ENCODE measurements around the gene SKI.
"Not testable (repeated sequence)": the region's sequence is repeated elsewhere in the genome, so short reads cannot be mapped to it uniquely, and the experiment has no call there.

SKI gene

GRCh38 chr1:2259668-2260402, 31.7 kb downstream of the SKI start:
- in situ Hi-C loops (cut with HindIII; ENCODE audit: low sequenced_read_pairs), result no loop called here
- DNase-seq (ENCODE audit: low read depth, low spot score), result no peak
- no peak overlapping the region for H3K4me3 ChIP-seq (ENCODE audit: low read depth, low read length)
- no peak for TF ChIP-seq CTCF (IDR thresholded peaks at IDR 0.05; ENCODE audit: low read depth, low read length)

- in situ Hi-C loops (cut with HindIII; ENCODE audit: low sequenced_read_pairs); H3K4me3 ChIP-seq (ENCODE audit: low read depth, low read length); DNase-seq (ENCODE audit: low read depth, low spot score): not testable (repeated sequence)
Measured at GRCh38 chr1:2260470-2260869, 32.4 kb downstream of the SKI start.

- DNase-seq (ENCODE audit: low read depth, low spot score), result no peak
- in situ Hi-C loops (cut with HindIII; ENCODE audit: low sequenced_read_pairs), result no loop called here
Measured at GRCh38 chr1:2260917-2261316, 32.8 kb downstream of the SKI start.

GRCh38 chr1:2261476-2262395, 33.6 kb downstream of the SKI start:
- H3K4me3 ChIP-seq (ENCODE audit: low read depth, low read length); DNase-seq (ENCODE audit: low read depth, low spot score); in situ Hi-C loops (cut with HindIII; ENCODE audit: low sequenced_read_pairs): not testable (repeated sequence)

More at GRCh38 chr1:2260917-2261316, 32.8 kb downstream of the SKI start:
- no peak for TF ChIP-seq CTCF (IDR thresholded peaks at IDR 0.05; ENCODE audit: low read depth, low read length)
- H3K4me3 ChIP-seq (ENCODE audit: low read depth, low read length), result no peak overlapping the region

- TF ChIP-seq CTCF (IDR thresholded peaks at IDR 0.05; ENCODE audit: low read depth, low read length), result no peak
- DNase-seq (ENCODE audit: low read depth, low spot score), result no peak
- in situ Hi-C loops (cut with HindIII; ENCODE audit: low sequenced_read_pairs), result no loop called here
- no peak overlapping the region for H3K4me3 ChIP-seq (ENCODE audit: low read depth, low read length)
Measured at GRCh38 chr1:2266301-2266975, 38.3 kb downstream of the SKI start.

- H3K4me3 ChIP-seq (ENCODE audit: low read depth, low read length), result no peak overlapping the region
- no peak for TF ChIP-seq CTCF (IDR thresholded peaks at IDR 0.05; ENCODE audit: low read depth, low read length)
- in situ Hi-C loops (cut with HindIII; ENCODE audit: low sequenced_read_pairs), result no loop called here
- no peak for DNase-seq (ENCODE audit: low read depth, low spot score)
Measured at GRCh38 chr1:2267051-2267830, 39.1 kb downstream of the SKI start.

- no peak overlapping the region for H3K4me3 ChIP-seq (ENCODE audit: low read depth, low read length)
- DNase-seq (ENCODE audit: low read depth, low spot score), result no peak
- in situ Hi-C loops (cut with HindIII; ENCODE audit: low sequenced_read_pairs), result no loop called here
- no peak for TF ChIP-seq CTCF (IDR thresholded peaks at IDR 0.05; ENCODE audit: low read depth, low read length)
Measured at GRCh38 chr1:2267862-2268261, 39.7 kb downstream of the SKI start.
